Vagina (tissue), 2 donors: Measurements from ENCODE around the gene GIGYF2.

Experiments used
- POLR2A ChIP-seq, 2 donors: fragments of 450-650 bp; IDR thresholded peaks; one replicate each; pipeline ENCODE4 v1.6.1; 2017; ENCODE audit warnings: antibody characterized with exemption in 2 of 2, mild to moderate bottlenecking in 2 of 2, moderate library complexity in 2 of 2
- POLR2AphosphoS5 ChIP-seq, 2 donors: sonication (generic); formaldehyde crosslinking; IDR thresholded peaks; one replicate each; pipeline ENCODE4 v1.9.0; 2017; ENCODE audit warnings: antibody characterized with exemption in 2 of 2, mild to moderate bottlenecking in 2 of 2, low read depth in 1 of 2; ENCODE audit not compliant: insufficient read depth in 1 of 2
- TF ChIP-seq, protein P1 (sequence below), 3 experiments: fragments of 450-650 bp in 2 of 3; fragments of 200-600 bp in 1 of 3; sonication (generic) in 1 of 3; IDR thresholded peaks; one replicate each; pipeline ENCODE4 v1.5.1; 2017 to 2019; ENCODE audit warnings: antibody characterized with exemption in 3 of 3, mild to moderate bottlenecking in 2 of 3, moderate library complexity in 2 of 3

DNA sequence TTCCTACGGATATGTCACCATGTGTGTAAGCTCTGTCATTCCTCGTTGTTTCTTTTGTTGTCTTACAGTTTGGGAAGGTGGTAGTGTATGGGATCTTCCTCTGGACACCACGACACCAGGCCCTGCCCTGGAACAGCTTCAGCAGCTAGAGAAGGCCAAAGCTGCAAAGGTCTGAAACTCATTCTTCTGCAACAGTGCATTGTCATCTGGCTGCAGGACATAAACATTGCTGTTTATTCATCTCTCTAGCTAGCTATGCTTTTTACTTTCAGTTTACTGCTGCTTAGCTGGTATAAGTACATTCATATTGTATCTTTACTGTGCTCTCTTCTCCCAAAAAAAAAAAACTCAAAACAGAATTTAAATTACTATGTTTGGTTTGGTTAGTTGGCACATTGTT, 118.4 kb downstream of the GIGYF2 start:
- TF ChIP-seq, protein P1, sequence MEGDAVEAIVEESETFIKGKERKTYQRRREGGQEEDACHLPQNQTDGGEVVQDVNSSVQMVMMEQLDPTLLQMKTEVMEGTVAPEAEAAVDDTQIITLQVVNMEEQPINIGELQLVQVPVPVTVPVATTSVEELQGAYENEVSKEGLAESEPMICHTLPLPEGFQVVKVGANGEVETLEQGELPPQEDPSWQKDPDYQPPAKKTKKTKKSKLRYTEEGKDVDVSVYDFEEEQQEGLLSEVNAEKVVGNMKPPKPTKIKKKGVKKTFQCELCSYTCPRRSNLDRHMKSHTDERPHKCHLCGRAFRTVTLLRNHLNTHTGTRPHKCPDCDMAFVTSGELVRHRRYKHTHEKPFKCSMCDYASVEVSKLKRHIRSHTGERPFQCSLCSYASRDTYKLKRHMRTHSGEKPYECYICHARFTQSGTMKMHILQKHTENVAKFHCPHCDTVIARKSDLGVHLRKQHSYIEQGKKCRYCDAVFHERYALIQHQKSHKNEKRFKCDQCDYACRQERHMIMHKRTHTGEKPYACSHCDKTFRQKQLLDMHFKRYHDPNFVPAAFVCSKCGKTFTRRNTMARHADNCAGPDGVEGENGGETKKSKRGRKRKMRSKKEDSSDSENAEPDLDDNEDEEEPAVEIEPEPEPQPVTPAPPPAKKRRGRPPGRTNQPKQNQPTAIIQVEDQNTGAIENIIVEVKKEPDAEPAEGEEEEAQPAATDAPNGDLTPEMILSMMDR (IDR thresholded peaks at IDR 0.05), result no peak
- TF ChIP-seq POLR2AphosphoS5 (IDR thresholded peaks at IDR 0.05; ENCODE audit: insufficient read depth in 1 of 2, low read depth in 1 of 2) (no peak), POLR2A (IDR thresholded peaks at IDR 0.05) (no peak)
